Nephron progenitor cell (in vitro differentiated cells): ENCODE results near the gene PRKAG3.

ENCODE experiments used
- DNase-seq: peaks from one replicate; pipeline ENCODE4 v3.0.0; 2021
- H3K27ac Mint-ChIP-seq: 2 replicates; pipeline ENCODE4 v1.8.0; 2021; ENCODE audit warnings: mild to moderate bottlenecking, moderate library complexity, mixed read lengths
- H3K27me3 Mint-ChIP-seq: 2 replicates; pipeline ENCODE4 v1.8.0; 2021; ENCODE audit warnings: mild to moderate bottlenecking, low read depth, mixed read lengths; ENCODE audit not compliant: poor library complexity
- H3K36me3 Mint-ChIP-seq: 2 replicates; pipeline ENCODE4 v1.8.0; 2021; ENCODE audit warnings: low read depth, mixed read lengths
- H3K4me1 Mint-ChIP-seq: 2 replicates; pipeline ENCODE4 v1.8.0; 2021; ENCODE audit warnings: mixed read lengths
- H3K4me3 Mint-ChIP-seq: 2 replicates; pipeline ENCODE4 v1.8.0; 2021; ENCODE audit warnings: mild to moderate bottlenecking, moderate library complexity, mixed read lengths
- H3K9me3 Mint-ChIP-seq: 2 replicates; pipeline ENCODE4 v1.8.0; 2021; ENCODE audit warnings: mild to moderate bottlenecking, moderate library complexity, mixed read lengths
- CTCF ChIP-seq: fragments of 200-600 bp; sonication (generic); IDR thresholded peaks from 2 replicates; pipeline ENCODE4 v1.5.0; 2021; ENCODE audit warnings: antibody characterized with exemption

Gene PRKAG3

GRCh38 chr2:218878486-218878885, 46.9 kb upstream of the PRKAG3 start:
- Mint-ChIP-seq H3K4me3 (no peak overlapping the region), H3K27me3 (peaks cover 96% of the 10 kb centered on the region), H3K27ac (no peak overlapping the region), H3K9me3 (no peaks in the 10 kb centered on the region), H3K4me1 (peaks cover 18% of the 10 kb centered on the region), H3K36me3 (no peaks in the 10 kb centered on the region)
- no peak for TF ChIP-seq CTCF
- DNase-seq: no peak

- H3K4me1 Mint-ChIP-seq: peaks cover 18% of the 10 kb centered on the region
- no peaks in the 10 kb centered on the region for H3K36me3 Mint-ChIP-seq
- peaks cover 97% of the 10 kb centered on the region for H3K27me3 Mint-ChIP-seq
- H3K27ac Mint-ChIP-seq: no peak overlapping the region
- no peaks in the 10 kb centered on the region for H3K9me3 Mint-ChIP-seq
- no peak for DNase-seq
- H3K4me3 Mint-ChIP-seq: no peak overlapping the region
- TF ChIP-seq CTCF: no peak
Observed at GRCh38 chr2:218877891-218878290, 46.3 kb upstream of the PRKAG3 start.

GRCh38 chr2:218877331-218877730, 45.7 kb upstream of the PRKAG3 start:
- DNase-seq: no peak
- TF ChIP-seq CTCF: no peak
- Mint-ChIP-seq H3K27me3 (peaks cover 97% of the 10 kb centered on the region), H3K4me3 (no peak overlapping the region), H3K27ac (no peak overlapping the region), H3K36me3 (no peaks in the 10 kb centered on the region), H3K9me3 (no peaks in the 10 kb centered on the region), H3K4me1 (peaks cover 19% of the 10 kb centered on the region)

GRCh38 chr2:218876562-218877219, 45.1 kb upstream of the PRKAG3 start:
- H3K27ac Mint-ChIP-seq: no peak overlapping the region
- H3K4me1 Mint-ChIP-seq: peaks cover 24% of the 10 kb centered on the region
- DNase-seq: peak; percentile 77
- no peaks in the 10 kb centered on the region for H3K9me3 Mint-ChIP-seq
- TF ChIP-seq CTCF: peak; percentile 98
- no peaks in the 10 kb centered on the region for H3K36me3 Mint-ChIP-seq
- no peak overlapping the region for H3K4me3 Mint-ChIP-seq
- peaks cover 97% of the 10 kb centered on the region for H3K27me3 Mint-ChIP-seq

- Mint-ChIP-seq H3K36me3 (no peaks in the 10 kb centered on the region), H3K27ac (no peak overlapping the region), H3K9me3 (no peaks in the 10 kb centered on the region), H3K27me3 (peaks cover 97% of the 10 kb centered on the region), H3K4me3 (no peak overlapping the region), H3K4me1 (peaks cover 23% of the 10 kb centered on the region)
- DNase-seq: no peak
- TF ChIP-seq CTCF: no peak
Observed at GRCh38 chr2:218875692-218876246, 44.2 kb upstream of the PRKAG3 start.
